Stimulated activated CD4-positive, alpha-beta T cell treated with anti-CD3 and anti-CD28 coated beads, Interleukin-15, amount 100 ng/mL, for 48 hours (primary cell): ENCODE measurements around the gene CCM2.
"Not testable (repeated sequence)": the region's sequence is repeated elsewhere in the genome, so short reads cannot be mapped to it uniquely, and the experiment has no call there.

Experiments used
- DNase-seq, 2 donors: peaks; one replicate each; pipeline ENCODE4 v3.0.0-alpha.2; 2020; ENCODE audit warnings: low read depth in 2 of 2

CCM2 gene

GRCh38 chr7:45033261-45033930 lies 33.4 kb downstream of the CCM2 start:
- no peak for DNase-seq

DNA sequence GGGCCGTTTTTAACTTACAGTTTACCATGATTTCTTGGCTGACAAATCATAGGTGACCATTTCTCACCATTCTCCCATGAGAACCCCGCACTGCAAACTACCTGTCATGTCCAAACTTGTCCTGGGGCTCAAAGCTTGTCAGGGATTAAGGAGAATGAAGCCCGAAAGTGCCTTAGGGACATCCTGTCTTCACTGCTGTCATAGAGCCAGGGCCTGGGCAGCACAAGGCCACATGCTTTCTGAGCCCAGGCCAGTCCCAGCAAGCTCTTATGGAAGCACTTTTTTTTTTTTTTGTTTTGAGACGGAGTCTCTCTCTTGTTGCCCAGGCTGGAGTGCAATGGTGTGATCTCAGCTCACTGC lies 33.9 kb downstream of the CCM2 start:
- DNase-seq, result no peak

- not testable (repeated sequence) for DNase-seq
Observed at GRCh38 chr7:45034710-45035109, 34.7 kb downstream of the CCM2 start.

GRCh38 chr7:45035371-45035770 lies 35.4 kb downstream of the CCM2 start:
- no peak for DNase-seq

- DNase-seq, result no peak
Observed at GRCh38 chr7:45035893-45036292, 35.9 kb downstream of the CCM2 start.

DNA sequence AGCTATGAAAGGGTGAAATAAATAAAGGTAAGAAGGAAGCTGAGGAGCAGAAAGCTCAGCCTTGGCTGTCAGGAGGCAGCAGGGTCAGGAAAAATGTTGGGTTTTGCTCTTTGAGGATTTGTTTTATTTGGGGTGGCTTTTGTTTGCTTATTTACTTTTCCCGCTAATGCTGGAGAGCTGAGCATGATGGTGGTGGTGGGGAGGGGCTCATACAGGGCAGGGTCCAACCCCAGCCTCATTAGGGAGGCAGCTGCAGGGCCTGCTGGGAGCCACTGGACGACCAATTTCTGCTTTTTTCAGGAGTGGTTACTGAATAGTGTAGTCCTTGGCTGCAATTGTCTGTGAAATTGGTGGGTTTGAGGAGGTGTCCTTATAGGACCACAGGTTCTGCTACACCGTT lies 36.3 kb downstream of the CCM2 start:
- DNase-seq, result no peak

GRCh38 chr7:45036796-45037195 lies 36.8 kb downstream of the CCM2 start:
- no peak for DNase-seq

GRCh38 chr7:45037876-45038275 lies 37.9 kb downstream of the CCM2 start:
- no peak for DNase-seq

- DNase-seq, result no peak
Observed at GRCh38 chr7:45039106-45039505, 39.1 kb downstream of the CCM2 start.

DNA sequence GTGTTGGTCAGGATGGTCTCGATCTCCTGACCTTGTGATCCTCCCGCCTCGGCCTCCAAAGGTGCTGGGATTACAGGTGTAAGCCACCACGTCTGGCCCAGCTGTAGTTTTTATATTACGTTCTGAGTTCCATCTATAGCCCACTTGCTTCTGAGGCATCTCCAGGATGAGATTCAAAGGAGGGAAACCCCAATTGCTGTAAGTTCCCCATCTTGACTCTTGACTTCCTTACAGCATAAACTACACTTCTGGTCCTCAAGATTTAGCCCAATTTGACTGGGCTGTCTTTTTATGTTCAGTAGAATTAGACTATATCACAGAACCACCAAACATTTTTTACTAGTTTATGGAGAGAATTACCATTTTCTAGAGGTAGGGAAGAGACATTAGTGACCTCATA lies 44.3 kb downstream of the CCM2 start:
- DNase-seq, result no peak

- no peak for DNase-seq
Observed at GRCh38 chr7:45048748-45049147, 48.7 kb downstream of the CCM2 start.

DNA sequence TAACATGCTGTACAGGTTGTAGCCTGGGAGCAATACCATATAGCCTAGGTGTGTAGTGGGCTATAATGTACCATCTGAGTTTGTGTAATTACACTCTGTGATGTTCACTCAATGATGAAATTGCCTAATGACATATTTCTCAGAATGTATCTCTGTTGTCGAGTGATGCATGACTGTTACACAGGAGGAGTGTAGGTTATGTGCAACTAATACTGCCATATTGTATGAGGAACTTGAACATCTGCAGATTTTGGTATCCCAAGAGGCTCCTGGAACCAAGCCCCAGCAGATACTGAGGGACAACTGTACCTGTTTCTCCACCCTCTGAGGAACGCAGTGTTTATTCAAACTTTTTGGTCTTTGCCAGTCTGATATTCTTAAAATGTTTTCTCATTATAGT lies 50.2 kb downstream of the CCM2 start:
- DNase-seq, result no peak

DNA sequence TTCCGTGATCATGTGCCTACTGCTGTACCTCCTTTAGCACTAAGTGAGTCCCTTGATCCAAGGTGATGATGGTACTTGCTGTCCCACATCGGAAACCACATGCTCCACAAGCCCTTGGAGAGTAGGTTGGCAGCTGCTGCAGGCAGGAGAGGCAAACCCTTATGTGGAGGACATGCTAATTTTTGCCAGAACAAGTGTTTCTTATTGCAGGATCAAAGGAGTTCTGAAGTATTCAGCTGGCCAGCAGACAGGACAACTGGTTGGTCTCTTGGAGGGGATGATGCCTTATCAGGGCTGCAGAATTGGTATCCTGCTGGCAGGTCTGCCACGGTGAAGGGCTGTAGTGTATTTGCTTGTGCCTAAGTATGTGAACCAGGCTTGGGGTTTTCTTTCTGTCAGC lies 52.0 kb downstream of the CCM2 start:
- DNase-seq, result no peak

- no peak for DNase-seq
Observed at GRCh38 chr7:45053401-45053800, 53.4 kb downstream of the CCM2 start.

DNA sequence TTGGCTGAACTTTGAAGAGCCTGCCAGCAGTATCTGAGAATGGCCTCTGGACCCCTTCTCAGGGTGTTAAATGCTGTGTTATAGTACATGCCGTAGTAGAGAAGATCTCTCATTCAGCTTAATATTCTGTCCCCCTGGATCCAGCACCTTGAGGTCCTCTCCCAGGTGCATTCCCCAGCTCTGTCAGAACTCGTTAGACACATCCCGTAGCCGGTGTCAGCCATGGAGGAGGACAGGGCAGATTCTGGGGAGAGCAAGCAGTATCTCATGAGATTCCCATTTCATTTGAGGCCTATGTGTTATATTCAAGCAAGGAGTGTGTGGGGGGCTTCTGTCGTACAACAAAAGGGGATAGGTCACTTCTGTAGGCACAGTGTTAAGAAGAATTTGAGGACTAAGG lies 53.9 kb downstream of the CCM2 start:
- DNase-seq, result no peak

DNA sequence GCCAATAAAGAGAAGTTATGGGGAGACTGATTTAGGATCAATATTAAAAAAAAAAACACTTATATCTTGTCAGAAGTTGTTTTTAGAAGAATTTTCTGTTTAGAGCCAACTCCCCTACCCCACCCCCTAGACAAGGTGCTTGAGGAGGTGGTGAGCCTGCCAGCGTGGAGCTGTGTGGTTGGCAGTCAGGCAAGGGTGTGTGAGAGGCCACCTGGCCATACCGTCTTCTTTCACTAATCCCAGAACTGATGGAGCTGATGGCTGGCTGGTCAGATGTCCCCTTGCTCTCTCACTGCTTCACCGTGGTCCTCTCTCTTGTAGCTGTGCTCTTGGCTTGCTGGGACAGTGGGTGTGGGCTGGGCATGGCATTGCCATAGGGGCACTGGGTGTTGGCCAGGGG lies 54.4 kb downstream of the CCM2 start:
- no peak for DNase-seq

GRCh38 chr7:45055016-45055415 lies 55.0 kb downstream of the CCM2 start:
- DNase-seq, result no peak

- DNase-seq, result no peak
Observed at GRCh38 chr7:45055594-45056219, 55.7 kb downstream of the CCM2 start.

- no peak for DNase-seq
Observed at GRCh38 chr7:45057878-45058277, 57.9 kb downstream of the CCM2 start.

- no peak for DNase-seq
Observed at GRCh38 chr7:45060295-45060694, 60.3 kb downstream of the CCM2 start.

DNA sequence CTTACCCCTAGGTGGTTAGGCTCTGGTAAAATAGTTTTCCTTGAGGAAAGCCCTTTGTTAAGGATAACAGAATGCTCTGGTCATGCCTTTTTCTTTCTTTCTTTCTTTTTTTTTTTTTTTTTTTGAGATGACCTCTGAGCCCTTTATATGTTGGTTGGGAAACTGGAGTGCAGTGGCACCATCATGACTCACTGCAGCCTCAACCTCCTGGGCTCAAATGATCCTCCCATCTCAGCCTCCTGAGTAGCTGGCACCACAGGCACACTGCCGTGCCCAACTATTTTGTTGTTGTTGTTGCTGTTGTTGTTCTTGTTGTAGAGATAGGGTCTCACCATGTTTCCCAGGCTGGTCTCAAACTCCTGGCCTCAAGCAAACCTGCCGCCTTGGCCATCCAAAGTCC lies 61.4 kb downstream of the CCM2 start:
- DNase-seq, result no peak

DNA sequence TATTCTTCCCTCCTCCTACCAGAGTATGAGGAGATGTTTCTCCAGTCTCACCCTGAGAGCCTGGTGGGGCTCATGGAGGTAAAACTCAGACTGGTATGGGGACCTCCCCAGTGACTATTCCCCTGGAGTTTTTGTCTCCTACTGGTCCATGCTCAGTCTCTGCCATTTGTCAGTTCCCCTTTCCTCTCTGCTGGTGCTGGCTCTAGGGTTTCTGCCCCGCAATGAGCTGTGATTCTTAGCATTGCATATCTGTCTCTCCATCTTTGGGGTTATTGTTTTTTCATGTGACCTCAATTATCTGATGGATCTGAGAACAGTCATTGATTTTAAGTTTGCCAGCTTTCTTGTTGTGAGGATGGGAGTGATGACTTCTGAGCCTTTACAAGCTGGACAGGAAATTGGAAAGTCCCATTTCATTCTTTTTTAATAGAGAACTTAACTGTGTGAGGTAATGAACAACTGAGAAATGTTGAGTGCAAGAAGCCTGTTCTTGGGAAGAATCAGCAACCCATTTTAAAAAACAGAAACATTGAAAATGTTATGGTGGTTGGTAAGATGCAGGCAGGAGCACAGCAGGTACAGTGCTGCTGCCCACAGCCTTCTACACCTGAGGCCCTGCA lies 61.9 kb downstream of the CCM2 start:
- DNase-seq, result no peak

DNA sequence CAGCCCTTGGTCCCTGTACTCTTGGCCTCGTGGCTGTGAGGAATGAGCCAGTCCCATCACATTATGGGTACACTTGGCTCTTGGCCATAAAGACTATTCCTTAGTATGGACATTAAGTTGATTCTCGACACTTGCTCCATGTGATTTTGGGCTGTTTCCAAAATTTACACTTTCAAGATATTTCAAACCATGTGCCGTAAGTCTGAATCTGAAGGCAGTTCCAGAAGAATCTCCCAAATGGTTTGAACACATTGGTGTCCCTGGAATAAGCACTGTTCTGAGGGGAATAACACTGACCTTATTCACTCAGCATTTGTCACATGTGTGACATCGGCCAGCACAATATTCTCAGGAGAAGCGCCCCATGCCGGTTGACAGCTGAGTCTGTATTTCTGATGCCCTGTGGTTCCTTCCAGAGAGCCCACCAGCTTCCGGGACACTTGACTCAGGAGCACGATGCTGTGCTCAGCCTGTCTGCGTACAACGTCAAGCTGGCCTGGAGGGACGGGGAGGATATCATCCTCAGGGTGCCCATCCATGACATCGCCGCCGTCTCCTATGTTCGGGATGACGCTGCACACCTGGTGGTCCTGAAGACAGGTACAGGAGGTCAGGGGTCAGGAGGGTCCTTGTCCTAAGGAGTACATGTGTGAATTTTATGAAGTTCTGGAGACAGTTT lies 64.2 kb downstream of the CCM2 start:
- no peak for DNase-seq
